Stimulated activated CD8-positive, alpha-beta memory T cell treated with anti-CD3 and anti-CD28 coated beads, Interleukin-12 subunit alpha, Interleukin-12 subunit beta, amount 100 ng/mL, for 4 hours (primary cell): ENCODE results near the gene SERINC5.
"Not testable (repeated sequence)": the region's sequence is repeated elsewhere in the genome, so short reads cannot be mapped to it uniquely, and the experiment has no call there.

Experiments used
- DNase-seq: peaks from one replicate; pipeline ENCODE4 v3.0.0-alpha.2; 2020; ENCODE audit warnings: low read depth

The SERINC5 gene

DNA sequence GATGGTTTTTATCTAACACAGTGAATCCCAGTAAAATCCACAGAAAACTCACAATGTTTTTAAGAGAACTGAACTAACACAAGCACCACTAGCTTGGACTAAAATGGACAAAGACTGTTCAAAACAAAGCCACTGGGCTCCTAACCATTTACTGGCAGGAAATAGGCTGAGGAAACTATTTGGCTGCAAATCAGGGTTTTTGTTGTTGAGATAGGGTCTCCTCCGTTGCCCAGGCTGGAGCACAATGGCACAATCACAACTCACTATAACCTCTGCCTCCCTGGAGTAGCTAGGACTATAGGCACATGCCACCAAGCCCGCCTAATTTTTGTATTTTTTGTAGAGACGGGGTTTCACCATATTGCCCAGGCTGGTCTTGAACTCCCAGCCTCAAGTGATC lies 121.0 kb downstream of the SERINC5 start:
- no peak for DNase-seq

DNA sequence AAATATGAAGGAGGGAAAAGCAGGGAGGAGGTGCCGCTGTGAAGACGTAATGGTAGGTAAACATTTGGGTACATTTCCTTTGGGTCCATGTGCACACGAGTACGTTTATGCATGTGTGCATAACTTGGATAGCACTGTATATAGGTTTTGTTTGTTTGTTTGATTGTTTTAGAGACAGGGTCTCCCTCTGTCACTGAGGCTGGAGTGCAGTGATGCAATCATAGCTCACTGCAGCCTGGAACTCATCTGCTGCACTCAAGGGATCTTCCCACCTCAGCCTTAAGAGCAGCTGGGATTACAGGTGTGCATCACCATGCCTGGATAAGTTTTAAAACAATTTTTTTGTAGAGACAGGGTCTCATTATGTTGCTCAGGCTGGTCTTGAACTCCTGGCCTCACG lies 126.7 kb downstream of the SERINC5 start:
- no peak for DNase-seq

DNA sequence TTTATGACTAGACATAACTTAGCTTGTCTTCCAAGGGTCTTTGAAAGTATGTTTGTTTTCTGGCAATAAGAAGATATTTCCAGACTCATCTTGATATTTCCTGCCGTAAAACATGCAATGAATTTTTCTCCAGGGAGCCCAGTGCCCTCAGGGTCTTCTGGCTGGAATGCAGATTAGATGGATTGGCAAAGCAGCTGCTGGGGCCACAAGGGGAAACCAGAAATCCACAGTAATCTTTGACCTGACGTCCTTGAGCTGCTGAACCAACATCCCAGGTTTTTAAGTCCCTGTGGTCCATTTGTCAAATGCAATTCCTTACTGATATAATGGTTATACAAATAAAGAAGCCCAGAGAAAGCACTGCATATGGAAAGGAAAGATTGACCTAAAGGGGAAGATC lies 127.7 kb downstream of the SERINC5 start:
- DNase-seq: no peak

DNA sequence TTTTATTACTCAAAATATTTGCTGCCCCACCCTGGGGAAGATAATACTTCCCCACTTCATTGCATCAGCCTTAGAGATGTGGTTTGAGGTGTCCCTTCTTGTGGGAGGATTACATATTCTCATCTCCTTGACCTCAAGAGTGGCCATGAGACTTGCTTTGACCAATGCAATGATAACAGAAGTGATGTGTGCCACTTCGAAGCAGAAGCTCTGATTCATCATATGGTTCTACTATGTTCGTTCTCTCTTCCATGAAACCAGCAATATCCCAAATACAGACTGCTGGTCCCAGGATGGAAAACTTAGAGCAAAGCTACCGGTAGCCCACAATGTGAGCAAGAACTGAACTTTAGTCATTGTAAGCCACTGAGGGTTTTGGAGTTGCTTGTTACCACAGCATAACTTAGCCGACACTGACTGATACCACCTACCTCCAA lies 128.7 kb downstream of the SERINC5 start:
- no peak for DNase-seq

DNA sequence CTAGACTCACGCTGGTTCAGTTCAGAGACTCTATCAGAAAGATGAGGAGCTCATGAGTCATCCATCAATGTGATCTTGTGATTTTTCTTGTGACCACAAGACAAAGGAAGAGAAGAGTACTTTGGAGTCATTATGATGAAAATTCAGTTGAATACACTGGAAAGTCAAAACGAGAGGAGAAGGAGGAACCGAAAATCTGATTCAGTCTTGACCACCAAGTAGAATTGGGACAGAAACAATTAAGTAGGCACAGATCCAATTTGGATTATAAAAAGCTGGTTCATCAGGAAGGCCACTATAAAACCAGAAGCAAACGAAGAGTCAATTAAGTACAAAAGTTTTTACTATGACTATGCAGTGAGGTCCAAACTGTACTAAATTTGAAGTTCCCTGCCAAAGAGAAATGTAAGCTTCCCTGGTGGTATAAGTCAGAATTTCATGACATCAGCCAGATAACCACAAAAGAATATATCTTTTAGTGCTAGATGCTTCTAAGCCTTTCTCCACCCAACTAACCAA lies 129.8 kb downstream of the SERINC5 start:
- DNase-seq: no peak

DNA sequence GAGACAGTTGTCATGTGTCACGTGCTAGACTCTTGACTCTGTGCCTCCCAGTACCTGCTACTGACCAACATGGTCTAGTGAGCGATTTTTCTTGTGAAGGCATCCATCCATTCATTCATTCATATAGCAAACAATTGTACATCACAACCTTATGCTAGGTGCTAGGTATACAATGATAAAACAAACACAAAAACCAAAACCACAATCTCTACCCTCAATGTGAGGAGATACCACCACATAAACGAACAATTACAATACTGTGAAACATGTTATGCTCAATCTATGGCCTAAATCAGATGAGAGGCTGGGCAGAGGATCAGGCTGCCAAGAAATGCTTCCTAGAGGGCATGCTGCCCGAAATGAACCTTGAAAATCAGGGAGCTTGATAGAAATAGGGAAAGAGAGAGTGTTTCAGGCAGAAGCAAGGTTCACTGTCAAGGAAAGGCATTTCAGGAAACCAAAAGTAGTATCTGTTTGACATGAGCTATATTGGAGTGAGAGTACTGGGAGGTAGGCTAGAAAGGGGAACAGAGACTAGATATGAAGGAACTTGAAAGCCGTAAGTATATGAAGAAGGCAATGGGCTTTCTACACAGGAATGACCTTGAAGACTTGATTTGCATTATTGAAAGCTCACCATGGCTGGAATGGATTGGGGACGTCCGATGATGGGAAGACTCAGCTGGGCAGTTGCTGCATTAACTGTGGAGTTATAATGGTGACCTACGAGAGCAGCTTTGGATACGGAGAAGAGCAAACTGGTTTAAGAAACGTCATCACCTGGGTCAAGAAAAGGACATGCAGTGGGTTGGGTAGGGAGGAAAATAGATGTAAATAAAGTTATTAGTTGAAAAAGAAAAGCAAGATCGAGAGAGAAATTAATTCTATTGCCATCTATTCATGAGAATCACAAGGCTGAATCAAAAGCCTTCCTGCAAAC lies 130.6 kb downstream of the SERINC5 start:
- DNase-seq: no peak

DNA sequence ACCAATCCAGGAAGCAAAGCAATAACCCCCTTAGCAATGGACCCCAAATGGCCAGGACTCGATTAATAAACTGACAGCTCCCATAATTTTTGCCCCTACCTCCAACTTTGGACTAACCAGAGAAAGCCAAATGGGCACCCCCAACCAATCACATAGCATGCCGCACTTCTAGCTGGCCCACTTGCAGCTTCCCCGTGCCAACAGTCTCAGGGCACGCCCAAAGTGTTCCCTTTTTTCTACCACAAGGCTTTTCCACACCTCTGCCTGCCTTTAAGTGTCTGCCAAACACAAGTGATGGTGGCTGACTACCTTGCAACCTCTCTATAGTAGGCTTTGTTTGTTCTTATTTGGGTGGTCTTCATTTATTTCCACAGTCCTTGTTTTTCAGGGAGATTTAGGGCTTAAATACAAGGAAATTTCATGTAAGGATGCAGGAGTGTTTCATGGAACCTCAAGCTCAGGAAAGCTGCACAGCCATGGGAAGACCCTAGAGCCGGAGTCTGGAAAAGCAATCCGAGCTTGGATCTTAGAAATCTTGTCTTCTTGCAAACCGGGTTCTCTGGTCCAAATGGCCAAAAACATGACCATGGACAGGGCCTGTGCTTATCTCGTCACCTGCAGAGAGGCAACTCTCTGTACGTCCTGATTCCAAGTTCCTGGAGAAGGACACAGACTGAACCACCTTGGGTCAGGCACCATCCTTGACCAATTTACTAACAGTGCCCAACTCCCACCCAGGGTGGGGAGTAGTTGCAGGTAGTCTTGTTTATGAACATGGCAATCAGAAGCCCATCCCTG lies 131.5 kb downstream of the SERINC5 start:
- no peak for DNase-seq

DNA sequence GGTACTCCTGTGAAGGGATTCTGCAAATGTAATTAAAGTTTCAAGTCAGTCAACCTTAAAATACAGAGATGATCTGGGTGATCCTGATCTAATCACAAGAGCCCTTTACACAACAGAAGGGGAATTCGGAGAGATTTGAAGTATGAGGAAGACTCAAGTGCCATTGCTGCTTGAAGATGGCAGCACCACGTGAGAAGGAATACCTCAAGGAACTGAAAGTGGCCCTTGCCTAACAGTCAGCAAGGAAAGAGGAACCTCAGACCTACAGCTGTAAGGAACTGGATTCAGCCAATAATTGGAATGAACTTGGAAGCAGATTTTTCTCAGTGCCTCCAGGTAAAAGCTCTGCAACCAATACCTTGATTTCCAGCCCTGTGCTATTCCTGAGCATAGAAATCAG lies 133.3 kb downstream of the SERINC5 start:
- DNase-seq: no peak

DNA sequence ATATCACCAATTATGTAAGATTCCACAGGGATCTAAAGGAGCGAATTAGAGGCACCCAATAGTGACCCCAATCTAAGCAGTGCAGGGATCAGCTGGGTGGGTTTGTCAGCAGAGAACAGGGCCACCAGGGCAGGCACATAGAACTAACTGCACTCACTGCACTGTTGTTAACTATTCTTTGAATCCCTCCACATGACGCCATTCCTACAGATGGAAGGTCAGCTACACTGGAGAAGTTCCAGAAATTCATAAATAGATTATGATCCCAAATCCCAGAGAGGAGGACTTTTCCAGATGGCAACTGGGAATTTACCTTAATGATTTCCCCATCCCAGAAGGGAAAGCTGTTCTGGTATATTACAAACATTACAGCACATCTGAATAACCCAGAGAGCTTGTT lies 136.5 kb downstream of the SERINC5 start:
- DNase-seq: no peak

DNA sequence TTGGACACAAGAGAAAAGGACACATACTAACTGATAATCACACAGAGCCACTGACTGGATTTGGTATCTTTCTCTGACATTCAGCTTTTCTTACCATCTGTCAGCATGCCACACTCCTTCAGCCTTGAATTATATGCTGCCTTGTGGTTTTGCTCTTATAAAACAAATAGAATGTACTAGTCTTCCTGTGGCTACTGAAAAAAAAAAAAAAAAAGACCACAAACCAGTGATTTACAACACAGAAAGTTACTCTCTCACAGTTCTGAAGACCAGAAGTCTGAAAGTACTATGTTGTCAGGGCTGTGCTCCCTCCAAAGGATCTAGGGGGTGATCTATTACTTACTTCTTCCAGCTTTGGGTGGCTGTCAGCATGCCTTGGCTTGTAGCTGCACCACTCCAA lies 138.4 kb downstream of the SERINC5 start:
- DNase-seq: no peak

DNA sequence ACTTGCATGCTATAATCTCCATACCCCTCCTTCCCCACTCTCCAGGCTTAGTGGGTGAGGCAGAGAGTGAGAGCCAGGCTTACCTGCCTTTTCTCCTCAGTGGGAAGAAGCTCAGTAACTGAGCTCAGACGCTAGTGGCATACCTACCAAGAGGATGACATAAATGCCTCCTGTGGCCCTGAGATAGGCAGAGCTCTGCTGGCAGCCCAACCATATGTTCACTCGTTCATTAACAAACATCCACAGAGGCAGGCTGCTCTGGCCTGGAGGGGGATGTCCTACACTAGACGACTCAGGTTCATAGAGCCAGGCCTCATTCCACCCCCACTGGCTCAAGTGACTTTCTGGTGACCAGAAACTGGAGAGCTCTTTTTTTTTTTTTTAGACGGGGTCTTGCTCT lies 139.4 kb downstream of the SERINC5 start:
- no peak for DNase-seq

DNA sequence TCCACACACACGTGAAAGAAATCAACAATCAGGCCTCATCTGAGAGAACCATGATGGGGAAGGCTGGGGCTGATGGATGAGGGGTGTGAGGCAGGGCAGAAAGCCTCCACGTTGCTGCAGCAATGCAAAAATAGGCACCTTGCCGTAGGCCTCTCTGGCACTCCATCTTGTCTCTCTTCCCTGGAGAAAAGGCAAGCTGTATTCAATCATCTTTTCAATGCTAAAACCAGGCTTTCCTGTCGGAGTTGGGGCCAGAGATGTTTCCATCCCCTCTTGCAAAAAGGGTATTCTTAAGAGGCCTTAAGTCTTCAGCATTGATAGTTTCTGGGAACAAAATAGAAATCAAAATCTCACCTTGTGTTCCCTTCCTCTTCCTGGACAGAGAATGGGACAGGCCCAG lies 139.8 kb downstream of the SERINC5 start:
- DNase-seq: no peak

DNA sequence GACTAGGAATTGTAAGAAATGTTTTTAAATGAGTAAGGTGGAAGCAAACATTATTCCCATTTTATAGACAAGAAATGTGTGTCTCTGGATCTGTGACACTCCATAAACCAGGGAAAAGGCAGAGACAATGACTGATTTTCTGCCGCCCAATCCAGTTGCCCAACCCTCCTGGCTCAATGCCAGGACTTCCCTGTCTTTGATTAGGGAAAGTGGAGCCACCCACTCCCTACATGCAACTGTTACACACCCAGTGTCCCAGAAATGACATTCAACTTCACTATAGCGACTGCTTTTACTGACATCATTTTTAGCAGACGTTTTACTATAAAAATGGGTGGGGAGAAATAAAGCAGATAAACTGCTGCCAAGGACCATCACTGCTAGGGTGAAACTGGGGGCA lies 141.0 kb downstream of the SERINC5 start:
- DNase-seq: no peak

DNA sequence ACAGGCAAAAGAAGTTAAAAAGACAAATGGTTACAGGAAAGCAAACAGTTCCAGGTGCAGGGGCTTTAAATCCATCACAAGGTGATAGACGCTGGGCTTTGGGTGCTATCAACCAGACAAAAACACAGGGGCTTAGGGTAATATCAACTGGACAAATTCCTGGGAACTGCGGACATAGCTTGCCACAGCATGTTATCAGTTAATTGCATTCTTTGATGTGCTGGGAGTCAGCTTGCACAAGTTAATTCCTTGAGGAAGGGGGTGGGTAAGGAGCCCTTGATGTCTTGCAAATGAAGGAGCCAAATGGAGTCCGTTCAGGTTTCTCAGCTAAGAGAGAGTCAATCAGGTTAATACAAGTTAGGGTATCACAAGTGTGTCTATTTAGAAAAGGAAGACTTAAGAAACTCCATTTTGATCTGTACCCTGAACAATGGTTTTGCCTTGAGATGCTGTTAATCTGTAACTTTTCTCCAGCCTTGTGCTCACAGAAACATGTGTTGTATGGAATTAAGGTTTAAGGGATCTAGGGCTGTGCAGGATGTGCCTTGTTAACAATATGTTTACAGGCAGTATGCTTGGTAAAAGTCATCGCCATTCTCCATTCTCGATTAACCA lies 144.4 kb downstream of the SERINC5 start:
- not testable (repeated sequence) for DNase-seq

DNA sequence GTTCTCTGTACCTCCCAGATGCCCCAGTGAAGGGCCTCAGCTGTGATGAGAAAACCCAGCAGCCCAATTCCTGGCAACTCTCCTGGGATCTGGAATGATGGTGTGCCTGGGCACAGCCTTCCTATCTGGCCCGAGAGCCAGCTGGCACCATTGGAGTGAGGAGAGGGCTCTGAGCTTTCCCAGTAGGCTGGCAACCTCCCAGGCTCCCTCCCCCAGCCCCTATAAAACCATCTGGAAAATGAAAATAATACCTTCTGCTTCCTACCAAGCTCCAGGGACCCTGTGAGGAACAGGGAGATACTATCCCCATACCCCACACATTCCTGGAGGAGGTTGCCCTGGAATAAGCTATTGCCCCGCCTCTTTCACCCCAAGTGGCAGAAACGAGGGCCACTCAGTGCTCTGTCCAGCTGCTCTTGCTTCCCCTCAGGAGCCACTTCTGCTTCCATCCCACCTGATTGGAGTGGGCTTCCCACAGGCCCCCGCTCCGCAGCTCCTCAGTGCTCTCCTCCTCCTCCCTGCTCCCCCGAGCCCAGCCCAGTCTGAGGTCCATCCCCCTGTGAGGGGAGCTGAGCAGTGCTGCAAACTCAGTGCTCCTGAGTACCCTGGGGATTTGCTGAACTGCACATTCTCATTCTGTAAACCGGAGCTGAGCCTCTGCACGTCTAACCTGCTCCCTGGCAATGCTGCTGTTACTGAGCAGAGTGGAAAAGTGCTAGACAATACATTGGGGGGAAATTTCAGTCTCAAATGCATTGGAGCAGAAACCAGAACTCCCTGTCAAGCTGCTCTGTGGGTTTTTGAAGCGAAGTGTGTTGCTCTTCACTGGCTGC lies 146.0 kb downstream of the SERINC5 start:
- no peak for DNase-seq

DNA sequence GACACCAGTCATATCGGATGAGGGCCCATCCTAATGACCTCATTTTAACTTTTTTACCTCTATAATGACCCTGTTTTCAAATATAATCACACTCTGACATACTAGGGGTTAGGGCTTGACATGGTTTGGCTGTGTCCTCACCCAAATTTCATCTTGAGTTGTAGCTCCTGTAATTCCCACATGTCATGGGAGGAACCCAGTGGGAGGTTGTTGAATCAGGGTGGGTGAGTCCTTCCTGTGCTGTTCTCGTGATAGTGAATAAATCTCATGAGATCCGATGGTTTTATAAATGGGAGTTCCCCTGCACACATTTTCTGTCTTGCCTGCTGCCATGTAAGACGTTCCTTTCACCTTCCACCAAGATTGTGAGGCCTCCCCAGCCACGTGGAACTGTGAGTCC lies 148.9 kb downstream of the SERINC5 start:
- DNase-seq: no peak

DNA sequence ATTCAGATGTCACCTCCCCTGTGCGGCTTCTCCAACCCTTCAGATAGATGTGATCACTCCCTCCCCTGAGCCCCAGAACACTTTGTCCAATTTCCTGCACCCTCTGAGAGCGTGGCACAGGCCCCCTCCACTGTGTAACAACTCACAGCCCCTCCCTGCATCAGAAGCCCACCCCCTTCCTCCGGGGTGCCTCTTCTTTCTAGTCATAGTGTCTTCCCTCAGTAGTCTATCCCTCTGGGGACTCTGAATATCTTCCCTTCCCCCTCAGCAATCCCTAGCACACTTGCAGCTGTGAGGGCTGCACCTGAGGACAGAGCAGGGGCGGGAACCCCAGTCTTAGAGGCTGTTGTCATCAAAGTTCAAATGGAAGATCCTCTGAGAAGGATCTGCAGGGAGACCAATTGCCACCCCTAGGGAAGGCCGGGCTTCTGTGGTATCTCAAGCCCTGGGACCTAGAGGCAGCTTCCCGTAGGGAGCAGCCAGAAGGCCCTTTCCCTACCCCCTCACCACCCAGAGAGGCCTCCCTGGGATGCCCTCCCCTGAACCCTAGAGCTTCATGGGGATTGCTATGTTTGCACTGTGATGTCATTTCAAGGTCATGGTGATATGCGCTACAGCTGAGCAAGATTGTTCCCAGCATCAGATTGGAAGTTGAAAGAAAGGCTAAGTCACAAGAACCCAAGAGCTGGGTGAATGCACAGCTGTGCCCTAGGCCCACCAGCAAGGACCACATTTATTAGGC lies 150.0 kb downstream of the SERINC5 start:
- DNase-seq: no peak

DNA sequence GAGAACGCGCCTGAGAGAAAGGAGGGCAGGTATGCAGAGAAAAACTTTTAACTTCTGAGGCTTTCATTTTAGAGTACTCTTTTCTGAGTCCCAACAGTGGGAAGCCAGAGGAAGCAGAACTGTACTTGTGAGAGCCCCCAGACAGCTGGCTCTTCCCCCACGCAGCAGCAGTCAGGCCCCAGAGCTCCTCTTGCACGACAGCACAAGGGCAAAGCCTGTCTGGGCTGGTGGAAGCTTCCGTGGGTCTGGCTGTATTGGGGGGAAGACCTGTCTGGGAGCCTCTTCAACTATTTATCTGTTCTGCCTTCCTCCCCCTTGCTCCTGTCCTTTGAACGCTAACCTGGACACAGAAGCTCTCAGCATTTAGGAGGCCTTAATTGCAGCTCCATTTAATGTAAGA lies 152.5 kb downstream of the SERINC5 start:
- no peak for DNase-seq

DNA sequence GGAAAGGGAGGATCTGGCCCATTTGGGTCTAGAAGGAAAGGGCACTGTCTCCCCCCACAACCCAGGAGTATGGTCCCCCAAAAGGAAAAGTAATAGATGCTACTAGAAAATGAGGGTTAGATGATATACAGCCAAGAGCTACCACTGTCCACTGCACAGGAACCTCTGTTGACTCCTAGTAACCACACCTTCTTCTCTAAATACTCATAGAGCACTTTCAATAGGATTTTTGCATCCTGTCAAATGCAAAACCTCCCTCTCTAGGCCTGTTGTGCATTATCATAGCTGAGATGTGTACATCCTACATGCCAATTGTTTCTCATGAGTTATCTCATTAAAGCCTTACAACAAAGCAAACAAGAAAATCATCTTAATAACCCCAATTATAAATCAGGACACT lies 153.9 kb downstream of the SERINC5 start:
- no peak for DNase-seq

DNA sequence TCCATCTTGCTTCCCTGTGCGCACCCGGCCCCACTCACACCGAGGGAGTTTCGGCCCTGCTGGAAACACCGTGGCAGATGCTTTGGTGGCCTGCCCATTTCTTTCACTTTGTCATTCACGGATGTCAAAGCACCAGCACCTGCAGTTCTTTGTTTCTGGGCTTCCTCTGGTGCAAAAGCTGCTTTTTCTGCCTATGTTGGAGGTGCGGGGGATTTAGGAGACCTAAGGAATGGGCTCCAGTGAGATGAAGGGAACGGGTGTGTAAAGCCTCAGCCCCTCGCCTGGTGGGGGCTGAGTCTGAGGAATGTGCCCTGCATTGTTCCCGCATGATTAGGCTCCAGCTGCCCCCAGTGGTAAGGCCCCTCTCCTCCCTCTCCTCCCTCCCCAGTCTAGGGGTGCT lies 158.4 kb downstream of the SERINC5 start:
- DNase-seq: no peak

DNA sequence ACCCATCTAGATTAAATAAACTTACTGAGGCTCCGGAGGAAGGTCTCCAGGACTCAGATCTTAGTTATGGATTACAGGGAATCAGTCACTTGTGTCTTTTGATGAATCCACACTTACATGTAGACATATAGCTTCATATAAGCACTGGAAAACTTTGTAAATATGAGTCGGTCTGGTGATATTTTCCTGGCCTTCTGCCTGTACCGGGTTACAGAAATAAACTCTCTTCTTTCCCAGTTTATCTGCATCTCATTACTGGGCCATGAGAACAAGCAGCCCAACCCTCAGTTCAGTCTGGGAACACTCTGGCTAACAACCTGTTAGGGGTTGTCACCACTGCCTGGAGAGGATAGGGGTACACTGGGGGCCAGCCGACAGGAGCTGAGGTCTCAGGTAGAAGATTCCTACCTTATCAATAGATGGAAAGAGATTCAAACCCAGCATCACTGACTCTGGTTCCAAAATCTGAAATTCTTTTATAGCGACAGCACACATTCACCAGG lies 161.6 kb downstream of the SERINC5 start:
- no peak for DNase-seq
